BE2C (cell line): ENCODE results near the gene SLC25A2. TPM values are rescaled to one million over a fixed set of nuclear protein-coding genes. Genes with fewer than 3 reads are reported as not detected.
"Not testable (repeated sequence)": the region's sequence is repeated elsewhere in the genome, so short reads cannot be mapped to it uniquely, and the experiment has no call there.

Source experiments
- DNase-seq: peaks from one replicate; pipeline ENCODE4 v3.0.0-alpha.2; 2020
- H3K27me3 ChIP-seq: fragments of 250-450 bp; sonication (Bioruptor Pico); 2 replicates; pipeline ENCODE4 v1.5.1; 2020; ENCODE audit warnings: mild to moderate bottlenecking
- H3K36me3 ChIP-seq: fragments of 250-450 bp; sonication (Bioruptor Pico); 2 replicates; pipeline ENCODE4 v1.5.1; 2020; ENCODE audit warnings: mild to moderate bottlenecking
- H3K4me1 ChIP-seq: fragments of 250-450 bp; sonication (Bioruptor Pico); 2 replicates; pipeline ENCODE4 v1.5.1; 2020
- H3K4me3 ChIP-seq: 2 replicates; pipeline ENCODE4 v1.5.1; 2011; ENCODE audit warnings: low read depth, low read length
- H3K9me3 ChIP-seq: fragments of 250-450 bp; sonication (Bioruptor Pico); 2 replicates; pipeline ENCODE4 v1.5.1; 2020
- polyA plus RNA-seq: library from polyadenylated mRNA; unstranded; fragments of >200 nt; gene quantifications from one replicate; pipeline ENCODE4 v1.2.1, GENCODE V29; 2012; ENCODE audit warnings: low read depth, missing spikeins; ENCODE audit not compliant: insufficient read length, insufficient read depth
- TF ChIP-seq, protein P1 (sequence below): IDR thresholded peaks from 2 replicates; pipeline ENCODE4 v1.5.1; 2012; ENCODE audit warnings: mild to moderate bottlenecking, low read depth, low read length

Gene SLC25A2
- polyA plus RNA-seq = 0.31 TPM

DNA sequence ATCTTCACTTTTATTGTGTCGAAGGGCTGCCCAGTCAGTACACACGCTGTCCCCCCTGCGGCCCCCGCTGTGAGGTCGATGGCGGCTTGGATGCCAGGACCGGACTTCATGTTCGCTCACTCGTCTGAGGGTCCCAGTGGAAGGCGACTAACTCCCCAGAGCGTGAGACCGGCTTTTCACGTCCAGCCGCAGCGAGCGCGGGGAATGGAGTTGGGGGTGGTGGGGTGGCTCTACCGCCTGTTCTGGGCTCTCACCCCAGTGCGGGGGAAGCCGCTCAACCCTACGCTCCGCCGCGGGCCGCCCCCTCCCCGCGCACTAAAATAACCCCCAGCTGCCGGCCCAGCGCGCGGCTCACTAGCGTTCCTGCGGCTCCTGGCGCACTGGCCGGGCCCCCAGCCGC, at the start of gene SLC25A2:
Gene SLC25A2, minus strand, starts transcription at position 294 of the 400 bp plus-strand sequence. Its CDS starts 184 bp downstream, at position 110.
- no peak within 1 kb of the TSS for H3K4me3 ChIP-seq
- no peaks in the 10 kb centered on the region for H3K27me3 ChIP-seq
- DNase-seq = no peak
- TF ChIP-seq, protein P1, sequence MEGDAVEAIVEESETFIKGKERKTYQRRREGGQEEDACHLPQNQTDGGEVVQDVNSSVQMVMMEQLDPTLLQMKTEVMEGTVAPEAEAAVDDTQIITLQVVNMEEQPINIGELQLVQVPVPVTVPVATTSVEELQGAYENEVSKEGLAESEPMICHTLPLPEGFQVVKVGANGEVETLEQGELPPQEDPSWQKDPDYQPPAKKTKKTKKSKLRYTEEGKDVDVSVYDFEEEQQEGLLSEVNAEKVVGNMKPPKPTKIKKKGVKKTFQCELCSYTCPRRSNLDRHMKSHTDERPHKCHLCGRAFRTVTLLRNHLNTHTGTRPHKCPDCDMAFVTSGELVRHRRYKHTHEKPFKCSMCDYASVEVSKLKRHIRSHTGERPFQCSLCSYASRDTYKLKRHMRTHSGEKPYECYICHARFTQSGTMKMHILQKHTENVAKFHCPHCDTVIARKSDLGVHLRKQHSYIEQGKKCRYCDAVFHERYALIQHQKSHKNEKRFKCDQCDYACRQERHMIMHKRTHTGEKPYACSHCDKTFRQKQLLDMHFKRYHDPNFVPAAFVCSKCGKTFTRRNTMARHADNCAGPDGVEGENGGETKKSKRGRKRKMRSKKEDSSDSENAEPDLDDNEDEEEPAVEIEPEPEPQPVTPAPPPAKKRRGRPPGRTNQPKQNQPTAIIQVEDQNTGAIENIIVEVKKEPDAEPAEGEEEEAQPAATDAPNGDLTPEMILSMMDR = no peak
- H3K9me3 ChIP-seq = no peaks in the 10 kb centered on the region
- no peaks in the 10 kb centered on the region for H3K4me1 ChIP-seq
- no peaks in the 10 kb centered on the region for H3K36me3 ChIP-seq

DNA sequence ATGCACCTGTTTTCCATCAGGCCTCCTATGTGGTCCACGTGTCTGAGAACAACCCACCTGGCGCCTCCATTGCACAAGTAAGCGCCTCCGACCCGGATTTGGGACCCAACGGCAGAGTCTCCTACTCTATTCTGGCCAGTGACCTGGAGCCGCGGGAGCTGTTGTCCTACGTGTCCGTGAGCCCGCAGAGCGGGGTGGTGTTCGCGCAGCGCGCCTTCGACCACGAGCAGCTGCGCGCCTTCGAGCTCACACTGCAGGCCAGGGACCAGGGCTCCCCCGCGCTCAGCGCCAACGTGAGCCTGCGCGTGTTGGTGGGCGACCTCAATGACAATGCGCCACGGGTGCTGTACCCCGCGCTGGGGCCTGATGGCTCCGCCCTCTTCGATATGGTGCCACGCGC, 47.7 kb upstream of the SLC25A2 start:
- no peak for DNase-seq
- Histone ChIP-seq H3K9me3 (peaks cover 9% of the 10 kb centered on the region), H3K4me1 (no peaks in the 10 kb centered on the region), H3K27me3 (no peaks in the 10 kb centered on the region), H3K36me3 (peaks cover 32% of the 10 kb centered on the region), H3K4me3 (no peak overlapping the region)
- TF ChIP-seq, protein P1 = no peak

DNA sequence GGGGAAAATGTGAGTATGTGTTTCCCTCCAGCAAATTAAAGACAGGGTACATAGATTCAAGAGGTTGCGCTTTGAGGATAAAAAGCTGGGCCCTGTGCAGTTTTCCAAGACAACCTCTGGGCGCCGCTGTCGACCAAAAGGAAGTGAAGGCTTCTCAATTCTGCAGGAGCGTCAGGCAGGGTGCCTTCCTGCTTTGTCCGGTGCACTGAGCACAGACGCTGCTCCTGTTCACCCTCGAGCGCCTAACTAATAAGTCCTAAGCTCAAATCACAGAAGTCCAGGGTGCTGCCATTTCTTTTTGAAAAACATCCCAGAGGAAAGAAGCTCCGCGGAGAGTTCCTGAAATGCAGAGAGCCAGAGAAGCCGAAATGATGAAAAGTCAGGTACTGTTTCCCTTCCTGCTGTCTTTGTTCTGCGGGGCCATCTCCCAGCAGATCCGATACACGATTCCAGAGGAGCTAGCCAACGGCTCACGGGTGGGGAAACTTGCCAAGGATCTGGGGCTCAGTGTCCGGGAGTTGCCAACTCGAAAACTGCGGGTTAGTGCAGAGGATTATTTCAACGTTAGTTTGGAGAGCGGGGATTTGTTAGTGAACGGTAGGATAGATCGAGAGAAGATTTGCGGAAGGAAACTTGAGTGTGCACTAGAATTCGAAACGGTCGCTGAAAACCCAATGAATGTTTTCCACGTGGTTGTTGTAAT, 46.2 kb upstream of the SLC25A2 start, which contains the start of gene PCDHGB1:
Gene PCDHGB1, plus strand, starts transcription at position 183 of the 703 bp plus-strand sequence. Its CDS starts 162 bp downstream, at position 345.
- DNase-seq = peak; percentile 82
- Histone ChIP-seq H3K36me3 (peaks cover 17% of the 10 kb centered on the region), H3K4me1 (no peaks in the 10 kb centered on the region), H3K4me3 (peak within 1 kb of the TSS; percentile 75), H3K27me3 (no peaks in the 10 kb centered on the region), H3K9me3 (peaks cover 2% of the 10 kb centered on the region)
- TF ChIP-seq, protein P1 = peak; percentile 73

DNA sequence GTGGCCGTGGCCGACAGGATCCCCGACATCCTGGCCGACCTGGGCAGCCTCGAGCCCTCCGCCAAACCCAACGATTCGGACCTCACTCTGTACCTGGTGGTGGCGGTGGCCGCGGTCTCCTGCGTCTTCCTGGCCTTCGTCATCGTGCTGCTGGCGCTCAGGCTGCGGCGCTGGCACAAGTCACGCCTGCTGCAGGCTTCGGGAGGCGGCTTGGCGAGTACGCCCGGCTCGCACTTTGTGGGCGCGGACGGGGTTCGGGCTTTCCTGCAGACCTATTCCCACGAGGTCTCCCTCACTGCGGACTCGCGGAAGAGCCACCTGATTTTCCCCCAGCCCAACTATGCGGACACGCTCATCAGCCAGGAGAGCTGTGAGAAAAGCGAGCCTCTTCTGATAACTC, 42.2 kb upstream of the SLC25A2 start:
- H3K4me1 ChIP-seq, DNase-seq, H3K27me3 ChIP-seq, H3K9me3 ChIP-seq, H3K4me3 ChIP-seq, H3K36me3 ChIP-seq: not testable (repeated sequence)

DNA sequence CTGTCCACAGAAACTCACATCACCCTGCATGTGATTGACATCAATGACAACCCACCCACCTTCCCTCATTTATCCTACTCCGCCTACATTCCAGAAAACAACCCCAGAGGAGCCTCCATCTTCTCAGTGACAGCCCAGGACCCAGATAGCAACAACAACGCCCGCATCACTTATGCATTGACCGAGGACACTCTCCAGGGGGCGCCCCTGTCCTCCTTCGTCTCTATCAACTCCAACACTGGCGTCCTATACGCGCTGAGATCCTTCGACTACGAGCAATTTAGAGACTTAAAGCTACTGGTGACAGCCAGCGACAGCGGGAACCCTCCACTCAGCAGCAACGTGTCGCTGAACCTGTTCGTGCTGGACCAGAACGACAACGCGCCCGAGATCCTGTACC, 41.5 kb upstream of the SLC25A2 start:
- peaks cover 4% of the 10 kb centered on the region for H3K9me3 ChIP-seq

DNA sequence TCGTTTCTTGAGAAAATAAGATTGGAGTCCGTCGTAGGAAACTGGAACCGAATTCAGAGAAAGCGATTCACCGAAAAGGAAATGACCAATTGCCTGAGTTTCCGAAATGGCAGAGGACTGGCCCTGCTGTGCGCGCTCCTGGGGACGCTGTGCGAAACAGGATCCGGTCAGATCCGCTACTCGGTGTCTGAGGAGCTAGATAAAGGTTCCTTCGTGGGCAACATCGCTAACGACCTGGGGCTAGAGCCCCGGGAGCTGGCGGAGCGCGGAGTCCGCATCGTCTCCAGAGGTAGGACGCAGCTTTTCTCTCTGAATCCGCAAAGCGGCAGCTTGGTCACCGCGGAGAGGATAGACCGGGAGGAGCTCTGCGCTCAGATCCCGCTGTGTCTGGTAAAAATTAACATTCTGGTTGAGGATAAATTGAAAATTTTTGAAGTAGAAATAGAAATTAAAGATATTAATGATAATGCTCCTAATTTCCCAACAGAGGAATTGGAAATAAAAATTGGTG, 40.2 kb upstream of the SLC25A2 start:
- TF ChIP-seq, protein P1 = no peak
- no peaks in the 10 kb centered on the region for H3K27me3 ChIP-seq
- no peak overlapping the region for H3K4me3 ChIP-seq
- no peaks in the 10 kb centered on the region; the same call in 1 of the 2 replicates for H3K4me1 ChIP-seq
- H3K36me3 ChIP-seq = peaks cover 3% of the 10 kb centered on the region; the same call in 1 of the 2 replicates
- peaks cover 4% of the 10 kb centered on the region for H3K9me3 ChIP-seq
- no peak for DNase-seq

More for the DNA sequence above, 41.5 kb upstream of the SLC25A2 start:
- TF ChIP-seq, protein P1 = no peak
- H3K4me3 ChIP-seq = no peak overlapping the region
- H3K36me3 ChIP-seq = peaks cover 3% of the 10 kb centered on the region; the same call in 1 of the 2 replicates
- no peaks in the 10 kb centered on the region; the same call in 1 of the 2 replicates for H3K4me1 ChIP-seq
- H3K27me3 ChIP-seq = no peaks in the 10 kb centered on the region
- DNase-seq = no peak
